ENCODE results near the gene PRKAG1. TPM values are rescaled to one million over a fixed set of nuclear protein-coding genes. Genes with fewer than 3 reads are reported as not detected.

The PRKAG1 gene
- total and polyA plus RNA-seq, 4 donors, result 15.5 to 31.5 (median 20.9) TPM

GRCh38 chr12:49039421-49040363 is 21.1 kb upstream of the PRKAG1 start:
- no peaks in the 10 kb centered on the region for H3K4me1 ChIP-seq (ENCODE audit: control insufficient read depth in 4 of 4, insufficient read depth in 4 of 4, low read length in 3 of 4)
- no peak overlapping the region for H3K4me3 ChIP-seq (ENCODE audit: low read depth in 1 of 3, low read length in 3 of 3)
- H3K36me3 ChIP-seq (ENCODE audit: control insufficient read depth in 4 of 4, insufficient read depth in 3 of 4, low read depth in 1 of 4, low read length in 3 of 4), result peaks cover 25 to 92% (median 63%) of the 10 kb centered on the region in 4 donors
- no peaks in the 10 kb centered on the region for H3K9me3 ChIP-seq (ENCODE audit: control insufficient read depth in 4 of 4, low read length in 3 of 4)
- WGBS, result 95% methylated on average over 30 of the region's 30 CpGs
- no peak overlapping the region for H3K9ac ChIP-seq (ENCODE audit: low read depth in 1 of 2, low read length in 2 of 2)
- no peaks in the 10 kb centered on the region for H3K27me3 ChIP-seq (ENCODE audit: control insufficient read depth in 4 of 4, insufficient read depth in 4 of 4, low read length in 3 of 4)
- H3K27ac ChIP-seq (ENCODE audit: low read depth in 1 of 2, low read length in 2 of 2), result no peak overlapping the region
- TF ChIP-seq RXRA (IDR thresholded peaks at IDR 0.05), result no peak
- TF ChIP-seq YY1 (IDR thresholded peaks at IDR 0.05), result no peak
- no peak for TF ChIP-seq JUND (IDR thresholded peaks at IDR 0.05)
- no peak for TF ChIP-seq HNF4A (conservative IDR thresholded peaks at IDR 0.05)
- no peak for TF ChIP-seq EGR1 (IDR thresholded peaks at IDR 0.05; ENCODE audit: low read depth in 2 of 2)
- TF ChIP-seq FOXA2 (IDR thresholded peaks at IDR 0.05), result no peak
- TF ChIP-seq NR2F2 (IDR thresholded peaks at IDR 0.05), result no peak
- no peak for TF ChIP-seq ATF3 (IDR thresholded peaks at IDR 0.05)
- TF ChIP-seq REST (IDR thresholded peaks at IDR 0.05), result no peak
- no peak for TF ChIP-seq HNF4G (IDR thresholded peaks at IDR 0.05)
- no peak for TF ChIP-seq TAF1 (conservative IDR thresholded peaks at IDR 0.05)
- no peak for TF ChIP-seq MAX (IDR thresholded peaks at IDR 0.05)
- TF ChIP-seq FOXA1 (IDR thresholded peaks at IDR 0.05), result no peak
- TF ChIP-seq SP1 (IDR thresholded peaks at IDR 0.05), result no peak
- DNase-seq (ENCODE audit: low spot score), result no peak

GRCh38 chr12:49038291-49038955 is 19.8 kb upstream of the PRKAG1 start:
- no peak for DNase-seq (ENCODE audit: low spot score)
- no peak overlapping the region for H3K9ac ChIP-seq (ENCODE audit: low read depth in 1 of 2, low read length in 2 of 2)
- H3K4me1 ChIP-seq (ENCODE audit: control insufficient read depth in 4 of 4, insufficient read depth in 4 of 4, low read length in 3 of 4), result no peaks in the 10 kb centered on the region
- H3K4me3 ChIP-seq (ENCODE audit: low read depth in 1 of 3, low read length in 3 of 3), result no peak overlapping the region
- peaks cover 25 to 92% (median 59%) of the 10 kb centered on the region in 4 donors for H3K36me3 ChIP-seq (ENCODE audit: control insufficient read depth in 4 of 4, insufficient read depth in 3 of 4, low read depth in 1 of 4, low read length in 3 of 4)
- H3K27me3 ChIP-seq (ENCODE audit: control insufficient read depth in 4 of 4, insufficient read depth in 4 of 4, low read length in 3 of 4), result no peaks in the 10 kb centered on the region
- no peak overlapping the region for H3K27ac ChIP-seq (ENCODE audit: low read depth in 1 of 2, low read length in 2 of 2)
- H3K9me3 ChIP-seq (ENCODE audit: control insufficient read depth in 4 of 4, low read length in 3 of 4), result no peaks in the 10 kb centered on the region
- TF ChIP-seq JUND (IDR thresholded peaks at IDR 0.05), result no peak
- no peak for TF ChIP-seq REST (IDR thresholded peaks at IDR 0.05)
- TF ChIP-seq SP1 (IDR thresholded peaks at IDR 0.05), result no peak
- no peak for TF ChIP-seq FOXA1 (IDR thresholded peaks at IDR 0.05)
- no peak for TF ChIP-seq NR2F2 (IDR thresholded peaks at IDR 0.05)
- no peak for TF ChIP-seq YY1 (IDR thresholded peaks at IDR 0.05)
- 96% methylated on average over 20 of the region's 20 CpGs for WGBS

Data from liver (tissue), 9 donors.